CD4-positive, alpha-beta memory T cell (primary cell): ENCODE results near the gene RAB39A. TPM values are rescaled to one million over a fixed set of nuclear protein-coding genes. Genes with fewer than 3 reads are reported as not detected.
"Not testable (repeated sequence)": the region's sequence is repeated elsewhere in the genome, so short reads cannot be mapped to it uniquely, and the experiment has no call there.

Experiments used
- CTCF ChIA-PET: fragments of 350-600 bp; sonication (Branson Sonifier 250); formaldehyde crosslinking; loops from one replicate; lab custom pipeline; 2021; ENCODE audit warnings: inconsistent platforms; ENCODE audit not compliant: partially characterized antibody; lab: Charles Lee
- POLR2A ChIA-PET: fragments of 350-600 bp; sonication (Branson Sonifier 250); formaldehyde crosslinking; loops from one replicate; lab custom pipeline; 2021; ENCODE audit not compliant: partially characterized antibody; lab: Charles Lee
- DNase-seq, 5 donors: peaks; one replicate each; pipeline versions ENCODE4 v3.0.0 to v3.0.0-alpha.2; 2020 to 2022; ENCODE audit warnings: mixed read lengths in 1 of 5
- H3K27ac ChIP-seq: one replicate; pipeline ENCODE4 v1.7.0; 2013; ENCODE audit warnings: low read depth, low read length
- H3K27me3 ChIP-seq: 2 replicates; pipeline ENCODE4 v1.7.0; 2013; ENCODE audit warnings: mild to moderate bottlenecking, low read length, moderate library complexity; ENCODE audit not compliant: insufficient read depth
- H3K36me3 ChIP-seq: 2 replicates; pipeline ENCODE4 v1.7.0; 2013; ENCODE audit warnings: mild to moderate bottlenecking, low read length, moderate library complexity; ENCODE audit not compliant: insufficient read depth
- H3K4me1 ChIP-seq: 2 replicates; pipeline ENCODE4 v1.7.0; 2013; ENCODE audit warnings: mild to moderate bottlenecking, low read length, moderate library complexity; ENCODE audit not compliant: insufficient read depth
- H3K4me3 ChIP-seq, 2 donors: one replicate each; pipeline ENCODE4 v1.7.0; 2013; ENCODE audit warnings: low read length in 2 of 2, mild to moderate bottlenecking in 1 of 2
- H3K9me3 ChIP-seq, 2 donors: one replicate each; pipeline ENCODE4 v1.7.0; 2013; ENCODE audit warnings: low read length in 2 of 2, control low read depth in 1 of 2; ENCODE audit not compliant: control insufficient read depth in 1 of 2
- H3K27ac Mint-ChIP-seq, 7 donors: one replicate each; pipeline ENCODE4 v1.8.0; 2020 to 2021; ENCODE audit warnings: mixed read lengths in 7 of 7, mild to moderate bottlenecking in 6 of 7, inconsistent platforms in 3 of 7, moderate library complexity in 3 of 7
- H3K27me3 Mint-ChIP-seq, 2 donors: one replicate each; pipeline ENCODE4 v1.8.0; 2020 to 2021; ENCODE audit warnings: mixed read lengths in 2 of 2
- H3K36me3 Mint-ChIP-seq, 2 donors: one replicate each; pipeline ENCODE4 v1.8.0; 2020 to 2021; ENCODE audit warnings: mixed read lengths in 2 of 2, inconsistent platforms in 1 of 2, mild to moderate bottlenecking in 1 of 2
- H3K4me1 Mint-ChIP-seq, 4 donors: one replicate each; pipeline ENCODE4 v1.8.0; 2020 to 2021; ENCODE audit warnings: mixed read lengths in 4 of 4, mild to moderate bottlenecking in 1 of 4
- H3K4me3 Mint-ChIP-seq, 8 donors: one replicate each; pipeline ENCODE4 v1.8.0; 2020 to 2021; ENCODE audit warnings: mixed read lengths in 8 of 8, mild to moderate bottlenecking in 7 of 8, moderate library complexity in 6 of 8, inconsistent platforms in 3 of 8
- H3K9me3 Mint-ChIP-seq, 8 donors: one replicate each; pipeline ENCODE4 v1.8.0; 2020 to 2021; ENCODE audit warnings: mixed read lengths in 8 of 8, mild to moderate bottlenecking in 5 of 8, inconsistent platforms in 3 of 8, moderate library complexity in 1 of 8
- intact Hi-C: fragments of 100-400 bp; cut with micrococcal nuclease; formaldehyde crosslinking; loops from one replicate; pipeline ENCODE4 v1.15.1; 2023
- polyA plus RNA-seq, 2 donors: library from polyadenylated mRNA; unstranded; fragments of 300-500 nt; fragmentation: Illumina TruSeq; gene quantifications; one replicate each; pipeline ENCODE4 v1.2.3, GENCODE V29; 2021
- total RNA-seq, 2 experiments: library from RNA; stranded (reverse); gene quantifications; one replicate each; pipeline ENCODE4 v1.2.3, GENCODE V29; 2021

The RAB39A gene
- total and polyA plus RNA-seq, 4 experiments from 2014 or later, result 0.17 TPM; not detected in 3

- peaks cover 7% of the 10 kb centered on the region for H3K27me3 ChIP-seq
- peaks cover 13% of the 10 kb centered on the region for H3K4me1 ChIP-seq
- Mint-ChIP-seq H3K27ac (no peak overlapping the region), H3K27me3 (peaks cover 15 to 24% of the 10 kb centered on the region in 2 donors), H3K4me1 (peaks cover 4 to 13% (median 9%) of the 10 kb centered on the region in 4 donors), H3K36me3 (no peaks in the 10 kb centered on the region), H3K4me3 (no peak overlapping the region), H3K9me3 (peaks cover 0 to 3% (median 0%) of the 10 kb centered on the region in 8 donors)
- no peaks in the 10 kb centered on the region for H3K36me3 ChIP-seq
- H3K4me3 ChIP-seq, result no peak overlapping the region
- intact Hi-C loops, result no loop called here
- H3K9me3 ChIP-seq, result no peaks in the 10 kb centered on the region
- no peak overlapping the region for H3K27ac ChIP-seq
- POLR2A ChIA-PET, result no interaction called here
- no peak for DNase-seq
- CTCF ChIA-PET, result interaction anchor here (0.7 to 0.9 kb wide), 3 partner anchors 17 to 78 kb away, joined by 3 read pairs; partner anchors contain the start of gene CUL5
These were observed 3.0 kb downstream of the RAB39A start for GRCh38 chr11:107931206-107931605.

DNA sequence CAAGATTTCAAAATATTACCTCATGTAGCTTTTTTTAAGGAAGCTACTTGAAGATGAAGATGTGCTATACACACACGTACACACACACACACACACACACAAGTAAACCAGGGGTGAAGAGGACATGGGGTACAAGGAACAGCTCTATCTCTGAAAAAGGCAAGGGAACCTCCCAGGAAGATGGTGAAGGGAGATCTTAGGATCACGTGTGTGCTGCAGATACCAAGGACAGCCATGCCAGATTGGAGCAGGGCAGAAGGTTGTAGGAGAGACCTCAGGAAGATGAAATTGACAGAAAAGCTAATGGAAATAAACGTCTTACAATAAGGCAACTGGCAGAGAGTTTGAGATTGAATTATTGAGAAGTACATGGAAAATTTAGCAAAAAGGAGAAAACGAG is 19.7 kb downstream of the RAB39A start:
- Mint-ChIP-seq H3K4me1 (no peaks in the 10 kb centered on the region), H3K9me3 (no peaks in the 10 kb centered on the region), H3K36me3 (no peaks in the 10 kb centered on the region), H3K27ac (no peak overlapping the region), H3K4me3 (no peak overlapping the region), H3K27me3 (peaks cover 4 to 5% of the 10 kb centered on the region in 2 donors)
- no peaks in the 10 kb centered on the region for H3K4me1 ChIP-seq
- no peak overlapping the region for H3K27ac ChIP-seq
- H3K36me3 ChIP-seq, result no peaks in the 10 kb centered on the region
- no peak for DNase-seq
- intact Hi-C loops, result no loop called here
- ChIA-PET POLR2A (no interaction called here), CTCF (no interaction called here)
- H3K9me3 ChIP-seq, result no peaks in the 10 kb centered on the region
- no peaks in the 10 kb centered on the region for H3K27me3 ChIP-seq
- no peak overlapping the region for H3K4me3 ChIP-seq

GRCh38 chr11:107948328-107948727 is 20.1 kb downstream of the RAB39A start:
- H3K27me3 Mint-ChIP-seq, H3K36me3 Mint-ChIP-seq, H3K27me3 ChIP-seq, H3K9me3 ChIP-seq, H3K36me3 ChIP-seq, H3K4me1 Mint-ChIP-seq, H3K4me3 ChIP-seq, H3K4me1 ChIP-seq, POLR2A ChIA-PET, H3K4me3 Mint-ChIP-seq, H3K9me3 Mint-ChIP-seq, intact Hi-C loops, H3K27ac ChIP-seq, H3K27ac Mint-ChIP-seq, CTCF ChIA-PET, DNase-seq: not testable (repeated sequence)

DNA sequence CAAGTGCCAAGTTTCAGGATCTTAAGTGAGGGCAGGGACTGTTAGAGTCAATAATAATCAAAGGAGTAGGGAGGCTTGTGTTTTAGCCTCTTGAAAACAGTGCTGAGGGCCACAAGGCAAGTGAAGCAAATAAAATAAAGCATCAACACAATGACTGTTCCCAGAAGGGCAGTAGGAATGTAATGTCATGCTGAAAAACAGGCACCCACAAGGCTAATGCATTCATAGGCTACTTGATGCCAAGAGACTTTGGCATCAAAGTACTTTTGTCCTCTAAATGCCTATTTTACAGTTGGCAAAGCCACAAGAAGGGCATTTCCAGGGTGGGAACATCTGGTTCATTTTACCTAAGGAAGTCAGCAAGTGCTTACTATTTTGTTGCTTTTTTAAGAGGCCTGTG is 22.9 kb downstream of the RAB39A start:
- no peak for DNase-seq
- CTCF ChIA-PET, result no interaction called here
- Histone ChIP-seq H3K27me3 (no peaks in the 10 kb centered on the region), H3K9me3 (no peaks in the 10 kb centered on the region), H3K27ac (no peak overlapping the region), H3K4me1 (no peaks in the 10 kb centered on the region), H3K36me3 (no peaks in the 10 kb centered on the region), H3K4me3 (no peak overlapping the region)
- POLR2A ChIA-PET, result no interaction called here
- intact Hi-C loops, result no loop called here
- no peak overlapping the region for H3K27ac Mint-ChIP-seq
- no peaks in the 10 kb centered on the region for H3K9me3 Mint-ChIP-seq
- H3K4me3 Mint-ChIP-seq, result no peak overlapping the region
- H3K36me3 Mint-ChIP-seq, result no peaks in the 10 kb centered on the region
- peaks cover 4% of the 10 kb centered on the region in 2 donors for H3K27me3 Mint-ChIP-seq
- H3K4me1 Mint-ChIP-seq, result no peaks in the 10 kb centered on the region

DNA sequence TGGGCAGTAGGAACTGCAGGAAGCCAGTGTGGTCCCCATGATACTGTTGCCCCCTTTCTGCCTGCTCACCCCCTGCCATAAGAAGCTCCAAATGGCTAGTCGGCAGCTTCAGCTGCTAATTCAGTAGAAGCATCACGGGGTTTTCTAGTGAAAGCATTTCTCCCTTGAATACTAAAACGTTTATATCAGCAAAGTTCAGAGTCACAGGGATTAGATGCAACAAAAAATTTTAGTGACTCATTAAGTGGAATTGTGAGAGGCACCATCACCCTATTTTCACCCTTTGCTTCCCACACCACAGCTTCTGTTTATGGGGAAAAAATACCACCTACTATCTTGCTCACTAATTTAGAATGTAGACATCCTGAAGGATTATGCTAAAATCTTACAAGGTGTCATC is 25.2 kb downstream of the RAB39A start:
- Mint-ChIP-seq H3K4me1 (no peaks in the 10 kb centered on the region), H3K27me3 (peaks cover 4 to 8% of the 10 kb centered on the region in 2 donors), H3K36me3 (no peaks in the 10 kb centered on the region), H3K27ac (no peak overlapping the region), H3K9me3 (no peaks in the 10 kb centered on the region), H3K4me3 (no peak overlapping the region)
- intact Hi-C loops, result no loop called here
- H3K4me3 ChIP-seq, result no peak overlapping the region
- no peaks in the 10 kb centered on the region for H3K27me3 ChIP-seq
- ChIA-PET POLR2A (no interaction called here), CTCF (no interaction called here)
- no peaks in the 10 kb centered on the region for H3K9me3 ChIP-seq
- H3K27ac ChIP-seq, result no peak overlapping the region
- H3K36me3 ChIP-seq, result no peaks in the 10 kb centered on the region
- H3K4me1 ChIP-seq, result no peaks in the 10 kb centered on the region
- no peak for DNase-seq

DNA sequence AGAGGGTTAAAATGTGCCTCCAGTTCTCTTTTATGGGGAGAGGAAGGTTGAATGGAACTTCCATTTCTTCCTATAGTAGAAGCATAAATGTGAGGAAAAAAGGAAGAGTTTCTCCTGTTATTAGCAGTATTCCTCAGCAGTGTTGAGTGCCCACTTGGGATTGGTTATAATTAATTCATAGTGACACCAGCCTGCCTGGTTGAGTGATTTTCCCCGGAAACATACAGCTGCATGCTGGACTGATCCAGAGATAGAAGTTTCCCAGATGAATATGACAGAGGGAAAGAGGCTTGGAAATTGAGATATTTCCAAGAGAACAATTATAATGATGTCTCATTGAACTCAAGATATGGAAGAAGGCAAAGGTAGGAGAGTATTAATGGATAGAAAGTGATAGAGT is 28.3 kb downstream of the RAB39A start:
- Histone ChIP-seq H3K4me3 (no peak overlapping the region), H3K36me3 (no peaks in the 10 kb centered on the region), H3K9me3 (no peaks in the 10 kb centered on the region), H3K4me1 (no peaks in the 10 kb centered on the region), H3K27ac (no peak overlapping the region), H3K27me3 (no peaks in the 10 kb centered on the region)
- Mint-ChIP-seq H3K4me3 (no peak overlapping the region), H3K27me3 (peaks cover 7 to 8% of the 10 kb centered on the region in 2 donors), H3K27ac (no peak overlapping the region), H3K4me1 (no peaks in the 10 kb centered on the region), H3K9me3 (no peaks in the 10 kb centered on the region), H3K36me3 (no peaks in the 10 kb centered on the region)
- CTCF ChIA-PET, result no interaction called here
- POLR2A ChIA-PET, result no interaction called here
- intact Hi-C loops, result no loop called here
- DNase-seq, result no peak

- POLR2A ChIA-PET, result no interaction called here
- Histone ChIP-seq H3K27me3 (no peaks in the 10 kb centered on the region), H3K4me1 (no peaks in the 10 kb centered on the region), H3K27ac (no peak overlapping the region), H3K4me3 (no peak overlapping the region), H3K9me3 (no peaks in the 10 kb centered on the region), H3K36me3 (no peaks in the 10 kb centered on the region)
- H3K36me3 Mint-ChIP-seq, result no peaks in the 10 kb centered on the region
- intact Hi-C loops, result no loop called here
- no peak overlapping the region for H3K4me3 Mint-ChIP-seq
- H3K27me3 Mint-ChIP-seq, result peaks cover 10% of the 10 kb centered on the region in 2 donors
- H3K9me3 Mint-ChIP-seq, result no peaks in the 10 kb centered on the region
- no peak overlapping the region for H3K27ac Mint-ChIP-seq
- no peak for DNase-seq
- no peaks in the 10 kb centered on the region for H3K4me1 Mint-ChIP-seq
- CTCF ChIA-PET, result no interaction called here
These were observed 28.9 kb downstream of the RAB39A start for GRCh38 chr11:107957109-107957588.

GRCh38 chr11:107961480-107961879 is 33.2 kb downstream of the RAB39A start:
- Mint-ChIP-seq H3K36me3 (no peaks in the 10 kb centered on the region), H3K4me3 (no peak overlapping the region), H3K27me3 (peaks cover 9 to 11% of the 10 kb centered on the region in 2 donors), H3K4me1 (no peaks in the 10 kb centered on the region), H3K27ac (no peak overlapping the region), H3K9me3 (no peaks in the 10 kb centered on the region)
- no peak for DNase-seq
- no peak overlapping the region for H3K4me3 ChIP-seq
- H3K27ac ChIP-seq, result no peak overlapping the region
- POLR2A ChIA-PET, result no interaction called here
- intact Hi-C loops, result no loop called here
- H3K4me1 ChIP-seq, result no peaks in the 10 kb centered on the region
- no peaks in the 10 kb centered on the region for H3K27me3 ChIP-seq
- H3K9me3 ChIP-seq, result no peaks in the 10 kb centered on the region
- CTCF ChIA-PET, result no interaction called here
- H3K36me3 ChIP-seq, result no peaks in the 10 kb centered on the region
